Activated T-helper 1 cell treated with anti-CD3 and anti-CD28 coated beads, Interleukin-12 subunit alpha, Interleukin-12 subunit beta, Interleukin-2, Interleukin-4 antibody, amounts not matched to agents 30 ng/mL and 10 ng/mL and 1 ng/mL, durations not matched to agents 14 hours and 24 hours and 36 hours (primary cell): ENCODE measurements around the gene CHRNA3. TPM values are rescaled to one million over a fixed set of nuclear protein-coding genes. Genes with fewer than 3 reads are reported as not detected.

Experiments
- DNase-seq: peaks from one replicate; pipeline ENCODE4 v3.0.0; 2021; ENCODE audit warnings: low spot score
- H3K27ac Mint-ChIP-seq: one replicate; pipeline ENCODE4 v1.8.0; 2021; ENCODE audit warnings: mild to moderate bottlenecking, mixed read lengths
- H3K27me3 Mint-ChIP-seq: one replicate; pipeline ENCODE4 v1.8.0; 2022; ENCODE audit warnings: mild to moderate bottlenecking, moderate library complexity, mixed read lengths; ENCODE audit not compliant: insufficient read depth
- H3K36me3 Mint-ChIP-seq: one replicate; pipeline ENCODE4 v1.8.0; 2021; ENCODE audit warnings: low read depth, mixed read lengths
- H3K4me1 Mint-ChIP-seq: one replicate; pipeline ENCODE4 v1.8.0; 2021; ENCODE audit warnings: low read depth, mixed read lengths
- H3K4me3 Mint-ChIP-seq: one replicate; pipeline ENCODE4 v1.8.0; 2021; ENCODE audit warnings: mild to moderate bottlenecking, moderate library complexity, mixed read lengths
- H3K9me3 Mint-ChIP-seq: one replicate; pipeline ENCODE4 v1.8.0; 2021; ENCODE audit warnings: mixed read lengths
- intact Hi-C: fragments of 100-400 bp; cut with micrococcal nuclease; formaldehyde crosslinking; loops from one replicate; pipeline ENCODE4 v1.15.1; 2024
- total RNA-seq: library from RNA; stranded (reverse); gene quantifications from 2 replicates; pipeline ENCODE4 v1.2.3, GENCODE V29; 2022

The CHRNA3 gene
- total RNA-seq, 1 donor from 2014 or later: not detected

- no peak overlapping the region for H3K27ac Mint-ChIP-seq
- no peaks in the 10 kb centered on the region for H3K4me1 Mint-ChIP-seq
- no peak overlapping the region for H3K4me3 Mint-ChIP-seq
Observed at GRCh38 chr15:78630886-78631633, 10.3 kb upstream of the CHRNA3 start.

GRCh38 chr15:78629716-78630065 lies 8.9 kb upstream of the CHRNA3 start:
- DNase-seq: no peak
- no peaks in the 10 kb centered on the region for H3K9me3 Mint-ChIP-seq
- intact Hi-C loops: no loop called here
- H3K27me3 Mint-ChIP-seq: peaks cover 9% of the 10 kb centered on the region
- H3K4me1 Mint-ChIP-seq: no peaks in the 10 kb centered on the region
- H3K36me3 Mint-ChIP-seq: no peaks in the 10 kb centered on the region
- H3K4me3 Mint-ChIP-seq: no peak overlapping the region
- H3K27ac Mint-ChIP-seq: no peak overlapping the region

More at GRCh38 chr15:78630886-78631633, 10.3 kb upstream of the CHRNA3 start:
- DNase-seq: no peak
- intact Hi-C loops: no loop called here
- H3K36me3 Mint-ChIP-seq: no peaks in the 10 kb centered on the region
- no peaks in the 10 kb centered on the region for H3K9me3 Mint-ChIP-seq
- H3K27me3 Mint-ChIP-seq: peaks cover 9% of the 10 kb centered on the region

GRCh38 chr15:78629031-78629715 lies 8.4 kb upstream of the CHRNA3 start:
- no peak overlapping the region for H3K27ac Mint-ChIP-seq
- H3K9me3 Mint-ChIP-seq: no peaks in the 10 kb centered on the region
- intact Hi-C loops: no loop called here
- H3K4me1 Mint-ChIP-seq: no peaks in the 10 kb centered on the region
- DNase-seq: no peak
- H3K4me3 Mint-ChIP-seq: no peak overlapping the region
- no peaks in the 10 kb centered on the region for H3K36me3 Mint-ChIP-seq
- peaks cover 9% of the 10 kb centered on the region for H3K27me3 Mint-ChIP-seq

- Mint-ChIP-seq H3K4me3 (no peak overlapping the region), H3K4me1 (no peaks in the 10 kb centered on the region), H3K9me3 (no peaks in the 10 kb centered on the region), H3K36me3 (no peaks in the 10 kb centered on the region), H3K27me3 (peaks cover 17% of the 10 kb centered on the region), H3K27ac (no peak overlapping the region)
- intact Hi-C loops: no loop called here
- DNase-seq: no peak
Observed at GRCh38 chr15:78628227-78628626, 7.4 kb upstream of the CHRNA3 start.

GRCh38 chr15:78627348-78627747 lies 6.6 kb upstream of the CHRNA3 start:
- no peaks in the 10 kb centered on the region for H3K4me1 Mint-ChIP-seq
- H3K4me3 Mint-ChIP-seq: no peak overlapping the region
- intact Hi-C loops: no loop called here
- H3K27me3 Mint-ChIP-seq: peaks cover 22% of the 10 kb centered on the region
- H3K9me3 Mint-ChIP-seq: no peaks in the 10 kb centered on the region
- no peaks in the 10 kb centered on the region for H3K36me3 Mint-ChIP-seq
- no peak overlapping the region for H3K27ac Mint-ChIP-seq
- no peak for DNase-seq

- Mint-ChIP-seq H3K36me3 (no peaks in the 10 kb centered on the region), H3K4me1 (no peaks in the 10 kb centered on the region), H3K9me3 (no peaks in the 10 kb centered on the region), H3K4me3 (no peak overlapping the region), H3K27ac (no peak overlapping the region), H3K27me3 (peaks cover 31% of the 10 kb centered on the region)
- intact Hi-C loops: no loop called here
- no peak for DNase-seq
Observed at GRCh38 chr15:78626381-78626995, 5.7 kb upstream of the CHRNA3 start.

GRCh38 chr15:78625606-78626280 lies 4.9 kb upstream of the CHRNA3 start:
- Mint-ChIP-seq H3K4me1 (no peaks in the 10 kb centered on the region), H3K27me3 (peaks cover 36% of the 10 kb centered on the region), H3K27ac (no peak overlapping the region), H3K36me3 (no peaks in the 10 kb centered on the region), H3K4me3 (no peak overlapping the region), H3K9me3 (no peaks in the 10 kb centered on the region)
- no peak for DNase-seq
- intact Hi-C loops: no loop called here

- H3K4me1 Mint-ChIP-seq: no peaks in the 10 kb centered on the region
- H3K36me3 Mint-ChIP-seq: no peaks in the 10 kb centered on the region
- DNase-seq: no peak
- peaks cover 39% of the 10 kb centered on the region for H3K27me3 Mint-ChIP-seq
- no peak overlapping the region for H3K4me3 Mint-ChIP-seq
- intact Hi-C loops: no loop called here
- no peak overlapping the region for H3K27ac Mint-ChIP-seq
- no peaks in the 10 kb centered on the region for H3K9me3 Mint-ChIP-seq
Observed at GRCh38 chr15:78624651-78625590, 4.1 kb upstream of the CHRNA3 start.

GRCh38 chr15:78623786-78624497 lies 3.1 kb upstream of the CHRNA3 start:
- no peak overlapping the region for H3K4me3 Mint-ChIP-seq
- H3K27ac Mint-ChIP-seq: no peak overlapping the region
- intact Hi-C loops: no loop called here

GRCh38 chr15:78621810-78622402 lies 1.1 kb upstream of the CHRNA3 start:
- no peak overlapping the region for H3K4me3 Mint-ChIP-seq
- no peaks in the 10 kb centered on the region for H3K9me3 Mint-ChIP-seq
- no peaks in the 10 kb centered on the region for H3K4me1 Mint-ChIP-seq
- H3K27me3 Mint-ChIP-seq: peaks cover 49% of the 10 kb centered on the region
- intact Hi-C loops: no loop called here
- no peaks in the 10 kb centered on the region for H3K36me3 Mint-ChIP-seq
- H3K27ac Mint-ChIP-seq: no peak overlapping the region
- DNase-seq: no peak

More at GRCh38 chr15:78623786-78624497, 3.1 kb upstream of the CHRNA3 start:
- no peak for DNase-seq
- H3K27me3 Mint-ChIP-seq: peaks cover 49% of the 10 kb centered on the region
- no peaks in the 10 kb centered on the region for H3K9me3 Mint-ChIP-seq
- no peaks in the 10 kb centered on the region for H3K36me3 Mint-ChIP-seq
- no peaks in the 10 kb centered on the region for H3K4me1 Mint-ChIP-seq

GRCh38 chr15:78620021-78620526 lies 722 bp downstream of the CHRNA3 start:
- Mint-ChIP-seq H3K27ac (no peak overlapping the region), H3K4me3 (no peak overlapping the region), H3K27me3 (peaks cover 48% of the 10 kb centered on the region), H3K9me3 (no peaks in the 10 kb centered on the region), H3K4me1 (no peaks in the 10 kb centered on the region), H3K36me3 (no peaks in the 10 kb centered on the region)
- intact Hi-C loops: no loop called here
- DNase-seq: no peak
